Tibial nerve (tissue), 4 donors: ENCODE results near the gene CCBE1.

Experiments used
- EP300 ChIP-seq, 2 donors: sonication (generic); formaldehyde crosslinking; IDR thresholded peaks; one replicate each; pipeline ENCODE4 v1.6.1; 2017; ENCODE audit warnings: antibody characterized with exemption in 2 of 2, mild to moderate bottlenecking in 1 of 2
- TF ChIP-seq, protein P1 (sequence below), 5 experiments: fragments of 200-600 bp in 3 of 5; fragments of 450-650 bp in 2 of 5; sonication (generic) in 3 of 5; IDR thresholded peaks; one replicate each; pipeline ENCODE4 v1.5.1; 2016 to 2019; ENCODE audit warnings: antibody characterized with exemption in 5 of 5, mild to moderate bottlenecking in 3 of 5, moderate library complexity in 2 of 5

DNA sequence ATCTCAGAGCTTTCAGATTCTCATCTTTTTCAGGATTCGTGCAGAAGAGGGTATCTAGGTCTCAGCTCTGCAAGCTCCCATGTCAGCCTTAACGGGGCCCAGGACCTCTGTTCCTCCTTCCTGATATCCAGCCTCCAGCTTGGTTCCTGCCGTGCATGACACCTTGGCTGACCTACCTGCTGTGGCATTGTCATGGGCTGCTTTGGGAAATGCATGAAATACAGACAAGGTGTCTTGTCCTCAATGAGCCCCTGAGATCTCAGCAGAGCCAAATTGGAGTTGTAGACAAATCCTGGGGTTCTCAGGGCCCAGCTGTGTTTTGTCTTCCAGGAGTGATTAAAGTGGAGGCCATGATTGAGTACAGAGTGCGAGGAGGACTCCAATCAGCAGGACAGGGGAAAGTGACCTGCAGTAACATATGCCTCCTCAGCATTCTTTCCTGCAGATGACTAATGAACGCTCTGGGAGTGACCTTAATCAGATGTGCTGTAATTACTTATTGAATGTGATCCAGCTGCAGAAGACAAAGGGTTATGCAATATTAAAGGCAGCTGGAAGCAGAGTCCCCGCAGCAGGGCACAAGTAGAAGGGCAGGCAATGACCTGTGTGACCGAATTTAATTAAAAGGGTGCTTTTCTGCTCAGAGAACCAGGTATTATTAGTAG is 141.1 kb downstream of the CCBE1 start:
- TF ChIP-seq EP300 (IDR thresholded peaks at IDR 0.05) = no peak
- TF ChIP-seq, protein P1, sequence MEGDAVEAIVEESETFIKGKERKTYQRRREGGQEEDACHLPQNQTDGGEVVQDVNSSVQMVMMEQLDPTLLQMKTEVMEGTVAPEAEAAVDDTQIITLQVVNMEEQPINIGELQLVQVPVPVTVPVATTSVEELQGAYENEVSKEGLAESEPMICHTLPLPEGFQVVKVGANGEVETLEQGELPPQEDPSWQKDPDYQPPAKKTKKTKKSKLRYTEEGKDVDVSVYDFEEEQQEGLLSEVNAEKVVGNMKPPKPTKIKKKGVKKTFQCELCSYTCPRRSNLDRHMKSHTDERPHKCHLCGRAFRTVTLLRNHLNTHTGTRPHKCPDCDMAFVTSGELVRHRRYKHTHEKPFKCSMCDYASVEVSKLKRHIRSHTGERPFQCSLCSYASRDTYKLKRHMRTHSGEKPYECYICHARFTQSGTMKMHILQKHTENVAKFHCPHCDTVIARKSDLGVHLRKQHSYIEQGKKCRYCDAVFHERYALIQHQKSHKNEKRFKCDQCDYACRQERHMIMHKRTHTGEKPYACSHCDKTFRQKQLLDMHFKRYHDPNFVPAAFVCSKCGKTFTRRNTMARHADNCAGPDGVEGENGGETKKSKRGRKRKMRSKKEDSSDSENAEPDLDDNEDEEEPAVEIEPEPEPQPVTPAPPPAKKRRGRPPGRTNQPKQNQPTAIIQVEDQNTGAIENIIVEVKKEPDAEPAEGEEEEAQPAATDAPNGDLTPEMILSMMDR (IDR thresholded peaks at IDR 0.05) = no peak
